Neural cell (in vitro differentiated cells): Measurements from ENCODE around the gene ARHGEF10L. TPM values are rescaled to one million over a fixed set of nuclear protein-coding genes. Genes with fewer than 3 reads are reported as not detected.

Experiments
- H2AFZ ChIP-seq: fragments of 200-600, 300-800 bp; sonication (generic), shearing (Covaris generic); 2 replicates; pipeline ENCODE4 v1.6.0; 2014; ENCODE audit warnings: low read depth, mild to moderate bottlenecking, antibody characterized with exemption, low read length, moderate library complexity
- H3F3A ChIP-seq: fragments of 200-600 bp; shearing (Covaris generic); 2 replicates; pipeline ENCODE4 v1.6.1; 2016; ENCODE audit warnings: mild to moderate bottlenecking, moderate library complexity, mixed read lengths, antibody characterized with exemption, low read length; ENCODE audit not compliant: insufficient read depth, poor library complexity, severe bottlenecking
- H3K27ac ChIP-seq: fragments of 200-600, 300-800 bp; sonication (generic), shearing (Covaris generic); 2 replicates; pipeline ENCODE4 v1.5.1; 2014; ENCODE audit warnings: mild to moderate bottlenecking, low read length, moderate library complexity
- H3K27me3 ChIP-seq: fragments of 300-800, 200-600 bp; sonication (generic), shearing (Covaris generic); 2 replicates; pipeline ENCODE4 v1.6.0; 2014; ENCODE audit warnings: mild to moderate bottlenecking, low read depth, low read length, moderate library complexity; ENCODE audit not compliant: insufficient read depth
- H3K36me3 ChIP-seq: fragments of 300-800, 200-600 bp; sonication (generic), shearing (Covaris generic); 2 replicates; pipeline ENCODE4 v1.5.1; 2014; ENCODE audit warnings: mild to moderate bottlenecking, antibody characterized with exemption, low read length, moderate library complexity; ENCODE audit not compliant: insufficient read depth
- H3K4me2 ChIP-seq: fragments of 300-800, 200-600 bp; sonication (generic), shearing (Covaris generic); 2 replicates; pipeline ENCODE4 v1.6.0; 2014; ENCODE audit warnings: mild to moderate bottlenecking, low read length
- H3K4me3 ChIP-seq: fragments of 300-800, 200-600 bp; sonication (generic), shearing (Covaris generic); 2 replicates; pipeline ENCODE4 v1.5.1; 2014; ENCODE audit warnings: mild to moderate bottlenecking, low read length, moderate library complexity
- H3K79me2 ChIP-seq: fragments of 200-600 bp; shearing (Covaris generic); replicated peaks from 2 replicates; pipeline ENCODE4 v1.6.0; 2014; ENCODE audit warnings: mild to moderate bottlenecking, low read length, moderate library complexity; ENCODE audit not compliant: insufficient read depth
- H3K9ac ChIP-seq: fragments of 300-800, 200-600 bp; sonication (generic), shearing (Covaris generic); 2 replicates; pipeline ENCODE4 v1.6.1; 2016; ENCODE audit warnings: mild to moderate bottlenecking, low read length, mixed read lengths
- H3K9me2 ChIP-seq: fragments of 200-600 bp; shearing (Covaris generic); 2 replicates; pipeline ENCODE4 v1.6.1; 2016; ENCODE audit warnings: mild to moderate bottlenecking, low read length, mixed read lengths; ENCODE audit not compliant: insufficient read depth
- H3K9me3 ChIP-seq: fragments of 200-600, 300-800 bp; sonication (generic), shearing (Covaris generic); 2 replicates; pipeline ENCODE4 v1.6.1; 2016; ENCODE audit warnings: mild to moderate bottlenecking, mixed run types, low read length, moderate library complexity, mixed read lengths
- H4K20me1 ChIP-seq: fragments of 200-600 bp; shearing (Covaris generic); 2 replicates; pipeline ENCODE4 v1.6.1; 2016; ENCODE audit warnings: mild to moderate bottlenecking, mixed run types; ENCODE audit not compliant: insufficient read depth
- EP300 ChIP-seq: fragments of 450-650 bp; conservative IDR thresholded peaks from 2 replicates; pipeline ENCODE4 v1.6.1; 2014; ENCODE audit warnings: antibody characterized with exemption, mild to moderate bottlenecking, moderate library complexity; ENCODE audit not compliant: poor library complexity, severe bottlenecking
- EZH2 ChIP-seq: fragments of 200-600, 300-800 bp; shearing (Covaris generic), sonication (generic); IDR thresholded peaks from 2 replicates; pipeline ENCODE4 v1.6.1; 2014; ENCODE audit warnings: antibody characterized with exemption, low read length, borderline replicate concordance, mild to moderate bottlenecking; ENCODE audit not compliant: insufficient read depth, poor library complexity, severe bottlenecking
- MXI1 ChIP-seq: fragments of 450-650 bp; conservative IDR thresholded peaks from 2 replicates; pipeline ENCODE4 v1.6.1; 2014; ENCODE audit warnings: antibody characterized with exemption, mild to moderate bottlenecking; ENCODE audit not compliant: poor library complexity, severe bottlenecking
- POLR2AphosphoS5 ChIP-seq: IDR thresholded peaks from 2 replicates; pipeline ENCODE4 v1.6.1; 2012
- RAD21 ChIP-seq: fragments of 450-650 bp; conservative IDR thresholded peaks from 2 replicates; pipeline ENCODE4 v1.6.1; 2014; ENCODE audit warnings: antibody characterized with exemption, mild to moderate bottlenecking, moderate library complexity
- REST ChIP-seq: IDR thresholded peaks from 2 replicates; pipeline ENCODE4 v1.6.1; 2012; ENCODE audit warnings: borderline replicate concordance
- SMC3 ChIP-seq: fragments of 450-650 bp; conservative IDR thresholded peaks from 2 replicates; pipeline ENCODE4 v1.6.1; 2014; ENCODE audit warnings: antibody characterized with exemption, mild to moderate bottlenecking, moderate library complexity; ENCODE audit not compliant: poor library complexity
- TAF1 ChIP-seq: IDR thresholded peaks from 2 replicates; pipeline ENCODE4 v1.6.1; 2012; ENCODE audit warnings: low read depth
- polyA plus RNA-seq: library from polyadenylated mRNA; depleted of rRNA; stranded (reverse); fragments of >200 nt; gene quantifications from 2 replicates; pipeline ENCODE4 v1.2.3, GENCODE V29; 2014
- TF ChIP-seq, protein P1 (sequence below): fragments of 450-650 bp; IDR thresholded peaks from 2 replicates; pipeline ENCODE4 v1.5.1; 2014; ENCODE audit warnings: antibody characterized with exemption, mild to moderate bottlenecking, moderate library complexity; ENCODE audit not compliant: poor library complexity, severe bottlenecking

Gene ARHGEF10L
- polyA plus RNA-seq, 1 donor from 2014 or later = 123 TPM

DNA sequence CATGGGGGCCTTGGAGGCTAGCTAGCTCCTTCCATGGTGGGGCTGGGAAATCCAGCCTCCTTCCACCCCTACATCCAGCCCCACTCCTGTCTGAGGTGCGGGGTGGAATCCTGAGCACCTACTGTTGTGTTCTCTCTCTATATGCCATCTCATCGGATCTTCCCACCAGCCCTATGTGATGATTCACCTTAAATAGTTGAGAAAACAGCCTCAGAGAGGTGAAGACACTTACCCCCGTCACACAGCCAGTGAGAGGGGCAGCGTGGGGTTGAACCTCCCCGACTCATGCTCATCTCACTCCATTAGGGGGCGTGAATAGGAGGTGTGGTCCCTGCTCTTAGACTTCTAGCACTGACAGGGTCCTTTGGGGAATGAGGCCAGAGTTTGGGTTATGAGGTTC is 184.7 kb downstream of the ARHGEF10L start:
- no peaks in the 10 kb centered on the region for H4K20me1 ChIP-seq
- TF ChIP-seq EZH2 (no peak), EP300 (no peak), REST (no peak), POLR2AphosphoS5 (no peak), RAD21 (no peak), MXI1 (no peak), TAF1 (no peak), SMC3 (no peak)
- TF ChIP-seq, protein P1, sequence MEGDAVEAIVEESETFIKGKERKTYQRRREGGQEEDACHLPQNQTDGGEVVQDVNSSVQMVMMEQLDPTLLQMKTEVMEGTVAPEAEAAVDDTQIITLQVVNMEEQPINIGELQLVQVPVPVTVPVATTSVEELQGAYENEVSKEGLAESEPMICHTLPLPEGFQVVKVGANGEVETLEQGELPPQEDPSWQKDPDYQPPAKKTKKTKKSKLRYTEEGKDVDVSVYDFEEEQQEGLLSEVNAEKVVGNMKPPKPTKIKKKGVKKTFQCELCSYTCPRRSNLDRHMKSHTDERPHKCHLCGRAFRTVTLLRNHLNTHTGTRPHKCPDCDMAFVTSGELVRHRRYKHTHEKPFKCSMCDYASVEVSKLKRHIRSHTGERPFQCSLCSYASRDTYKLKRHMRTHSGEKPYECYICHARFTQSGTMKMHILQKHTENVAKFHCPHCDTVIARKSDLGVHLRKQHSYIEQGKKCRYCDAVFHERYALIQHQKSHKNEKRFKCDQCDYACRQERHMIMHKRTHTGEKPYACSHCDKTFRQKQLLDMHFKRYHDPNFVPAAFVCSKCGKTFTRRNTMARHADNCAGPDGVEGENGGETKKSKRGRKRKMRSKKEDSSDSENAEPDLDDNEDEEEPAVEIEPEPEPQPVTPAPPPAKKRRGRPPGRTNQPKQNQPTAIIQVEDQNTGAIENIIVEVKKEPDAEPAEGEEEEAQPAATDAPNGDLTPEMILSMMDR = no peak
- no peaks in the 10 kb centered on the region for H3K27me3 ChIP-seq
- H3K27ac ChIP-seq = no peak overlapping the region
- H3K9ac ChIP-seq = no peak overlapping the region
- no peaks in the 10 kb centered on the region for H3K79me2 ChIP-seq
- H3K4me3 ChIP-seq = no peak overlapping the region
- no peaks in the 10 kb centered on the region for H3F3A ChIP-seq
- H3K36me3 ChIP-seq = no peaks in the 10 kb centered on the region
- H3K9me2 ChIP-seq = no peaks in the 10 kb centered on the region
- H3K4me2 ChIP-seq = no peak overlapping the region
- H3K9me3 ChIP-seq = no peaks in the 10 kb centered on the region
- no peak overlapping the region for H2AFZ ChIP-seq

- Histone ChIP-seq H3K9me3 (no peaks in the 10 kb centered on the region), H3K4me2 (no peak overlapping the region), H3K27me3 (no peaks in the 10 kb centered on the region), H3F3A (no peaks in the 10 kb centered on the region), H3K79me2 (no peaks in the 10 kb centered on the region), H3K9ac (no peak overlapping the region), H3K27ac (no peak overlapping the region), H4K20me1 (no peaks in the 10 kb centered on the region), H3K4me3 (no peak overlapping the region), H2AFZ (no peak overlapping the region), H3K36me3 (no peaks in the 10 kb centered on the region), H3K9me2 (no peaks in the 10 kb centered on the region)
- TF ChIP-seq, protein P1 = no peak
- TF ChIP-seq SMC3 = no peak
- no peak for TF ChIP-seq TAF1
- TF ChIP-seq RAD21 = no peak
- no peak for TF ChIP-seq REST
- no peak for TF ChIP-seq POLR2AphosphoS5
- TF ChIP-seq MXI1 = no peak
- TF ChIP-seq EP300 = no peak
- TF ChIP-seq EZH2 = no peak
Observed at GRCh38 chr1:17725084-17725719, 185.7 kb downstream of the ARHGEF10L start.
